ENCODE data around the gene ZBTB7C. TPM values are rescaled to one million over a fixed set of nuclear protein-coding genes. Genes with fewer than 3 reads are reported as not detected.
A peak's percentile ranks its signal among the peaks of the same experiment; 100 is the strongest.

ZBTB7C gene
- total RNA-seq, 1 donor from 2014 or later: 0.15 TPM

GRCh38 chr18:48035556-48035860 is 373.7 kb downstream of the ZBTB7C start:
- no peak overlapping the region for H3K27ac ChIP-seq
- Mint-ChIP-seq H3K36me3 (no peaks in the 10 kb centered on the region), H3K27me3 (ENCODE audit: insufficient read depth, low read depth) (peaks cover 8% of the 10 kb centered on the region), H3K4me1 (peaks cover 5% of the 10 kb centered on the region), H3K9me3 (no peaks in the 10 kb centered on the region), H3K4me3 (peak overlapping the region; percentile 24), H3K27ac (no peak overlapping the region)
- peaks cover 6% of the 10 kb centered on the region for H3K4me1 ChIP-seq
- H3K27me3 ChIP-seq: no peaks in the 10 kb centered on the region
- no peaks in the 10 kb centered on the region for H3K79me2 ChIP-seq (ENCODE audit: low read depth)
- DNase-seq (ENCODE audit: low spot score): no peak
- TF ChIP-seq, protein P1, sequence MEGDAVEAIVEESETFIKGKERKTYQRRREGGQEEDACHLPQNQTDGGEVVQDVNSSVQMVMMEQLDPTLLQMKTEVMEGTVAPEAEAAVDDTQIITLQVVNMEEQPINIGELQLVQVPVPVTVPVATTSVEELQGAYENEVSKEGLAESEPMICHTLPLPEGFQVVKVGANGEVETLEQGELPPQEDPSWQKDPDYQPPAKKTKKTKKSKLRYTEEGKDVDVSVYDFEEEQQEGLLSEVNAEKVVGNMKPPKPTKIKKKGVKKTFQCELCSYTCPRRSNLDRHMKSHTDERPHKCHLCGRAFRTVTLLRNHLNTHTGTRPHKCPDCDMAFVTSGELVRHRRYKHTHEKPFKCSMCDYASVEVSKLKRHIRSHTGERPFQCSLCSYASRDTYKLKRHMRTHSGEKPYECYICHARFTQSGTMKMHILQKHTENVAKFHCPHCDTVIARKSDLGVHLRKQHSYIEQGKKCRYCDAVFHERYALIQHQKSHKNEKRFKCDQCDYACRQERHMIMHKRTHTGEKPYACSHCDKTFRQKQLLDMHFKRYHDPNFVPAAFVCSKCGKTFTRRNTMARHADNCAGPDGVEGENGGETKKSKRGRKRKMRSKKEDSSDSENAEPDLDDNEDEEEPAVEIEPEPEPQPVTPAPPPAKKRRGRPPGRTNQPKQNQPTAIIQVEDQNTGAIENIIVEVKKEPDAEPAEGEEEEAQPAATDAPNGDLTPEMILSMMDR (IDR thresholded peaks at IDR 0.05): no peak
- TF ChIP-seq EZH2 (IDR thresholded peaks at IDR 0.05) (no peak), EZH2phosphoT487 (IDR thresholded peaks at IDR 0.05) (no peak)
- H2AFZ ChIP-seq (replicated peaks): no peak overlapping the region
- no peaks in the 10 kb centered on the region for H3K36me3 ChIP-seq
- no peaks in the 10 kb centered on the region for H3F3A ChIP-seq (ENCODE audit: low read depth)
- no peaks in the 10 kb centered on the region for H4K20me1 ChIP-seq (ENCODE audit: low read depth)
- H3K4me2 ChIP-seq: no peak overlapping the region
- no peaks in the 10 kb centered on the region for H3K9me3 ChIP-seq (ENCODE audit: low read depth)
- no peak overlapping the region for H3K4me3 ChIP-seq
- no peak overlapping the region for H3K9ac ChIP-seq

GRCh38 chr18:48034651-48035555 is 374.3 kb downstream of the ZBTB7C start:
- Mint-ChIP-seq H3K4me3 (peak overlapping the region; percentile 24), H3K36me3 (no peaks in the 10 kb centered on the region), H3K4me1 (peaks cover 5% of the 10 kb centered on the region), H3K27me3 (ENCODE audit: insufficient read depth, low read depth) (peaks cover 8% of the 10 kb centered on the region), H3K9me3 (no peaks in the 10 kb centered on the region), H3K27ac (no peak overlapping the region)
- Histone ChIP-seq H3K27me3 (no peaks in the 10 kb centered on the region), H3K9ac (no peak overlapping the region), H3F3A (ENCODE audit: low read depth) (no peaks in the 10 kb centered on the region), H3K9me3 (ENCODE audit: low read depth) (no peaks in the 10 kb centered on the region), H3K79me2 (ENCODE audit: low read depth) (no peaks in the 10 kb centered on the region), H3K36me3 (no peaks in the 10 kb centered on the region), H3K27ac (no peak overlapping the region), H3K4me2 (no peak overlapping the region), H3K4me1 (peaks cover 6% of the 10 kb centered on the region), H4K20me1 (ENCODE audit: low read depth) (no peaks in the 10 kb centered on the region), H3K4me3 (no peak overlapping the region), H2AFZ (replicated peaks) (no peak overlapping the region)
- DNase-seq (ENCODE audit: low spot score): no peak
- TF ChIP-seq EZH2 (IDR thresholded peaks at IDR 0.05): no peak
- TF ChIP-seq, protein P1 (IDR thresholded peaks at IDR 0.05): no peak
- TF ChIP-seq EZH2phosphoT487 (IDR thresholded peaks at IDR 0.05): no peak

DNA sequence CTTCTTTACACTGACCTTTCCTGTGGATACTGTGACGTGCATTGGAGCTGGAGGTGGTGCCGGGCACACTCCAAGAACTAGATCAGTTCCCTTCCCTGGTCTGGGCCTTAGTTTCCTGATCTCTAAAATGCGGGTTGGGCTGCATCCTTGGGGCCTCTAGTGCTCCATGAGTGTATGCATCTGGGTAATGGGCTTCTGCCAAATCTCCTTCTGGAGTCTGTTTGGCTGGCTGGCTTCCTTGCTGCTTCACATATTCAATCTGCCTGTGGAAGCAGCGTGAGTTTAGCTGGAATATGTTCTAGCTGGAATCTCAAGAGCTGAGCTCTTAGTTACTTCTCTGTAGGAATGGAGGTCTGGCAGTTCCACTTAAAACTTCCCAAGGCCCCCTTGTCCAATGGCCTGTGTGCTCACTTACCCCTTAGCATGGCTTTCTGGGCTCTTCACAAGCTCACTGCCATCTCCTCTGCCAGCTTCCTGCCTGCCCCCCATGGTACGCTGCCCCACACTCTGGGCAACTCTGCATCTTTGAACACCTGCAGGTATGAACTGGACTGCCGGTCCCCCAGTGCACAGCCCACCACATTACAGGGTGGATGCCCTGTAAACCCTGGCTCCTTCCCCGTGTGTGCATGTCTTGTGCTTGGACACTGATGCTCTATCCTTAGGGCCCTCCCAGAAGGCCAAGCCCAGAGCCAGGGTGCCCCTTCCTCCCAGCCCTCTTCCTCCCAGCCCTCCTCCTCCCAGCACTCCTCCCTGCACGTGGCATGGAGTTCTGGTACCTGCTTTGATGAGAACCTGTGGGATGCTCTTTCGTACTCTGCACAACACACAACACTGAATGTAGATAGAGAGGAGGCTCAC is 375.2 kb downstream of the ZBTB7C start:
- Histone ChIP-seq H3K27me3 (no peaks in the 10 kb centered on the region), H3K9ac (no peak overlapping the region), H3K36me3 (no peaks in the 10 kb centered on the region), H4K20me1 (ENCODE audit: low read depth) (no peaks in the 10 kb centered on the region), H3K4me1 (peaks cover 6% of the 10 kb centered on the region), H3K27ac (no peak overlapping the region), H3K9me3 (ENCODE audit: low read depth) (no peaks in the 10 kb centered on the region), H3K4me3 (no peak overlapping the region), H3F3A (ENCODE audit: low read depth) (no peaks in the 10 kb centered on the region), H3K79me2 (ENCODE audit: low read depth) (no peaks in the 10 kb centered on the region), H3K4me2 (no peak overlapping the region), H2AFZ (replicated peaks) (no peak overlapping the region)
- peaks cover 6% of the 10 kb centered on the region for H3K27me3 Mint-ChIP-seq (ENCODE audit: insufficient read depth, low read depth)
- H3K9me3 Mint-ChIP-seq: no peaks in the 10 kb centered on the region
- H3K4me1 Mint-ChIP-seq: peaks cover 5% of the 10 kb centered on the region
- H3K27ac Mint-ChIP-seq: no peak overlapping the region
- no peak overlapping the region for H3K4me3 Mint-ChIP-seq
- TF ChIP-seq EZH2 (IDR thresholded peaks at IDR 0.05) (no peak), EZH2phosphoT487 (IDR thresholded peaks at IDR 0.05) (no peak)
- TF ChIP-seq, protein P1 (IDR thresholded peaks at IDR 0.05): no peak
- H3K36me3 Mint-ChIP-seq: no peaks in the 10 kb centered on the region
- DNase-seq (ENCODE audit: low spot score): no peak
